SK-N-SH treated with all-trans-retinoic acid at 6 μM for 48 hours (cell line): ENCODE results near the gene ITM2C.

Source experiments
- ARNTL ChIP-seq: fragments of 450-650 bp; formaldehyde crosslinking; IDR thresholded peaks from 2 replicates; pipeline ENCODE4 v1.5.0; 2020; ENCODE audit warnings: low read depth, mild to moderate bottlenecking, moderate library complexity, borderline replicate concordance
- CSDC2 ChIP-seq: fragments of 250-450 bp; sonication (Bioruptor Pico); IDR thresholded peaks from 2 replicates; pipeline ENCODE4 v1.5.0; 2020; ENCODE audit warnings: mild to moderate bottlenecking, moderate library complexity
- ISL1 ChIP-seq: fragments of 250-450 bp; sonication (Bioruptor Pico); IDR thresholded peaks from 2 replicates; pipeline ENCODE4 v2.1.2; 2022; ENCODE audit warnings: mild to moderate bottlenecking, moderate library complexity
- RARB ChIP-seq: fragments of 250-450 bp; sonication (Bioruptor Pico); IDR thresholded peaks from 2 replicates; pipeline ENCODE4 v1.8.0; 2021; ENCODE audit warnings: mild to moderate bottlenecking, moderate library complexity
- ZC3H10 ChIP-seq: fragments of 250-450 bp; sonication (Bioruptor Pico); IDR thresholded peaks from 2 replicates; pipeline ENCODE4 v1.5.1; 2021; ENCODE audit warnings: mild to moderate bottlenecking, moderate library complexity
- ZNF8 ChIP-seq: fragments of 450-650 bp; formaldehyde crosslinking; IDR thresholded peaks from 2 replicates; pipeline ENCODE4 v1.5.0; 2020; ENCODE audit warnings: mild to moderate bottlenecking, moderate library complexity
- TF ChIP-seq, protein P1 (sequence below): fragments of 250-450 bp; sonication (Bioruptor Pico); IDR thresholded peaks from 2 replicates; pipeline ENCODE4 v1.8.0; 2020; ENCODE audit warnings: mild to moderate bottlenecking, moderate library complexity, borderline replicate concordance
- TF ChIP-seq, protein P2 (sequence below): fragments of 250-450 bp; sonication (Bioruptor Pico); IDR thresholded peaks from 2 replicates; pipeline ENCODE4 v1.5.1; 2020; ENCODE audit warnings: low read depth, mild to moderate bottlenecking, moderate library complexity

DNA sequence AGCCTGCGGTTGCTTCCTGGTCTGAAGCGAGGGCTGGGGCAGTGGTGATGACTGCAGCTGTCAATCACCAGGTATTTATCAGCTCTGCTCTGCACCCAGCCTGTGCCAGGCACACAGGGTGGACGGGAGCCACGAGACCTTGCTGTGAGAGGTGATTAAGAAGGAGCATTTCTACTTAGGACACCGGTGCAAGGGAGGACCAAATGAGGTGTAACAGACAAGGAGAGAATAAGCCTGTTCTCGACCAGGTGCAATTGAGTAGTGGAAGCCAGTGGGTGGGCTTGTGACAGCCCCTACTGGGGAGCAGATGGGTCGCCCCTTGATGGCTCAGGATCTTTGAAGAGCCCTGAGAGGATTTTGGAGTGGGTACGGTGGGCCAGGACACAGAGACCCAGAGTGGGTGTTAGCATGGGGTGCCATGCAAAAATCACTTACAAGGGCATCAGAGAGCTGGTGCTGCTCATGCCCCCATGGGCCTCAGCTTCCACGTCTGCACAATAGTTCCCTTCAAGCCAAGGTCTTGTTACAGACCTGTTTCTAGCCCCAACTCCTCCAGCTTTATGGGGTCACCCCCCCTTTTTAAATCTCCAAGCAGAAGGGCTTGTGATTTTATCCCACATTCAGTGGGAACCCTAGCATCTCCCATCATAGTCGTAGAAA, 35.7 kb downstream of the ITM2C start:
- no peak for TF ChIP-seq ZC3H10 (CRISPR knock-in tag)
- TF ChIP-seq, protein P1, sequence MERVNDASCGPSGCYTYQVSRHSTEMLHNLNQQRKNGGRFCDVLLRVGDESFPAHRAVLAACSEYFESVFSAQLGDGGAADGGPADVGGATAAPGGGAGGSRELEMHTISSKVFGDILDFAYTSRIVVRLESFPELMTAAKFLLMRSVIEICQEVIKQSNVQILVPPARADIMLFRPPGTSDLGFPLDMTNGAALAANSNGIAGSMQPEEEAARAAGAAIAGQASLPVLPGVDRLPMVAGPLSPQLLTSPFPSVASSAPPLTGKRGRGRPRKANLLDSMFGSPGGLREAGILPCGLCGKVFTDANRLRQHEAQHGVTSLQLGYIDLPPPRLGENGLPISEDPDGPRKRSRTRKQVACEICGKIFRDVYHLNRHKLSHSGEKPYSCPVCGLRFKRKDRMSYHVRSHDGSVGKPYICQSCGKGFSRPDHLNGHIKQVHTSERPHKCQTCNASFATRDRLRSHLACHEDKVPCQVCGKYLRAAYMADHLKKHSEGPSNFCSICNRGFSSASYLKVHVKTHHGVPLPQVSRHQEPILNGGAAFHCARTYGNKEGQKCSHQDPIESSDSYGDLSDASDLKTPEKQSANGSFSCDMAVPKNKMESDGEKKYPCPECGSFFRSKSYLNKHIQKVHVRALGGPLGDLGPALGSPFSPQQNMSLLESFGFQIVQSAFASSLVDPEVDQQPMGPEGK: no peak
- TF ChIP-seq, protein P2, sequence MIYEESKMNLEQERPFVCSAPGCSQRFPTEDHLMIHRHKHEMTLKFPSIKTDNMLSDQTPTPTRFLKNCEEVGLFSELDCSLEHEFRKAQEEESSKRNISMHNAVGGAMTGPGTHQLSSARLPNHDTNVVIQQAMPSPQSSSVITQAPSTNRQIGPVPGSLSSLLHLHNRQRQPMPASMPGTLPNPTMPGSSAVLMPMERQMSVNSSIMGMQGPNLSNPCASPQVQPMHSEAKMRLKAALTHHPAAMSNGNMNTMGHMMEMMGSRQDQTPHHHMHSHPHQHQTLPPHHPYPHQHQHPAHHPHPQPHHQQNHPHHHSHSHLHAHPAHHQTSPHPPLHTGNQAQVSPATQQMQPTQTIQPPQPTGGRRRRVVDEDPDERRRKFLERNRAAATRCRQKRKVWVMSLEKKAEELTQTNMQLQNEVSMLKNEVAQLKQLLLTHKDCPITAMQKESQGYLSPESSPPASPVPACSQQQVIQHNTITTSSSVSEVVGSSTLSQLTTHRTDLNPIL: no peak
- TF ChIP-seq ZNF8: no peak
- TF ChIP-seq CSDC2 (CRISPR knock-in tag): no peak
- TF ChIP-seq ARNTL: no peak
- no peak for TF ChIP-seq RARB
- no peak for TF ChIP-seq ISL1 (CRISPR knock-in tag)
